Activated CD4-positive, alpha-beta T cell treated with anti-CD3 and anti-CD28 coated beads for 1 hour (primary cell): Measurements from ENCODE around the gene ALKBH3.

ENCODE experiments used
- DNase-seq: peaks from one replicate; pipeline ENCODE4 v3.0.0-alpha.2; 2020

Gene ALKBH3

GRCh38 chr11:43923406-43924111 is 42.9 kb downstream of the ALKBH3 start:
- DNase-seq: no peak

GRCh38 chr11:43924112-43924855 is 43.7 kb downstream of the ALKBH3 start:
- no peak for DNase-seq

- DNase-seq: no peak
These were observed 44.7 kb downstream of the ALKBH3 start for GRCh38 chr11:43925063-43925931.

- DNase-seq: no peak
These were observed 45.4 kb downstream of the ALKBH3 start for GRCh38 chr11:43925932-43926505.

GRCh38 chr11:43927070-43927469 is 46.4 kb downstream of the ALKBH3 start:
- no peak for DNase-seq

- no peak for DNase-seq
These were observed 47.5 kb downstream of the ALKBH3 start for GRCh38 chr11:43927925-43928707.

GRCh38 chr11:43928721-43929120 is 48.1 kb downstream of the ALKBH3 start:
- no peak for DNase-seq

GRCh38 chr11:43930868-43931716 is 50.5 kb downstream of the ALKBH3 start:
- no peak for DNase-seq

- no peak for DNase-seq
These were observed 51.0 kb downstream of the ALKBH3 start for GRCh38 chr11:43931717-43932039.

- DNase-seq: no peak
These were observed 52.6 kb downstream of the ALKBH3 start for GRCh38 chr11:43933226-43933607.

GRCh38 chr11:43933608-43934551 is 53.2 kb downstream of the ALKBH3 start:
- no peak for DNase-seq

- no peak for DNase-seq
These were observed 54.2 kb downstream of the ALKBH3 start for GRCh38 chr11:43934601-43935423.

- no peak for DNase-seq
These were observed 54.9 kb downstream of the ALKBH3 start for GRCh38 chr11:43935424-43935979.

- DNase-seq: no peak
These were observed 55.4 kb downstream of the ALKBH3 start for GRCh38 chr11:43936076-43936475.

GRCh38 chr11:43937434-43938411 is 57.1 kb downstream of the ALKBH3 start:
- DNase-seq: no peak

- no peak for DNase-seq
These were observed 60.8 kb downstream of the ALKBH3 start for GRCh38 chr11:43941257-43941994.
